ENCODE data around the gene PMIS2. TPM values are rescaled to one million over a fixed set of nuclear protein-coding genes. Genes with fewer than 3 reads are reported as not detected.
A peak's percentile ranks its signal among the peaks of the same experiment; 100 is the strongest.
"Not testable (repeated sequence)": the region's sequence is repeated elsewhere in the genome, so short reads cannot be mapped to it uniquely, and the experiment has no call there.

PMIS2 gene
- total RNA-seq, 1 experiment from 2014 or later: not detected

DNA sequence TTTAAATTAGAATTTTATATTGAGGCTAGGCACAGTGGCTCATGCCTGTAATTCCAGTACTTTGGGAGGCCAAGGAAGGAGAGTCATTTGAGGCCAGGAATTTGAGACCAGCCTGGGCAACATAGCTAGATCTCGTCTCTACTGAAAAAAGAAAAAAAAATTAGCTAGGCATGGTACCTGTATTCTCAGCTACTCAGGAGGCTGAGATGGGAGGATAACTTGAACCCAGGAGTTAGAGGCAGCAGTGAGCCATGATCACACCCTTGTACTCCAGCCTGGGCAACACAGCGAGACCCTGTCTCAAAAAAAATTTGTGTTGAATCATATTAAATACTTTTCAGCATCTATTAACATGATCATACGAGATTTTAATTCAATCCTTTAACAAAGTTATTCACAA, 4.9 kb downstream of the PMIS2 start:
- no peaks in the 10 kb centered on the region for H3K27me3 ChIP-seq (replicated peaks)
- H3K9me3 ChIP-seq (replicated peaks): no peaks in the 10 kb centered on the region
- no peak overlapping the region for H3K4me3 ChIP-seq
- no peaks in the 10 kb centered on the region for H3K4me1 ChIP-seq (replicated peaks)
- H3K36me3 ChIP-seq: no peaks in the 10 kb centered on the region
- no peak for DNase-seq (ENCODE audit: low read depth in 1 of 2, low spot score in 2 of 2)
- H3K27ac ChIP-seq: no peak overlapping the region

DNA sequence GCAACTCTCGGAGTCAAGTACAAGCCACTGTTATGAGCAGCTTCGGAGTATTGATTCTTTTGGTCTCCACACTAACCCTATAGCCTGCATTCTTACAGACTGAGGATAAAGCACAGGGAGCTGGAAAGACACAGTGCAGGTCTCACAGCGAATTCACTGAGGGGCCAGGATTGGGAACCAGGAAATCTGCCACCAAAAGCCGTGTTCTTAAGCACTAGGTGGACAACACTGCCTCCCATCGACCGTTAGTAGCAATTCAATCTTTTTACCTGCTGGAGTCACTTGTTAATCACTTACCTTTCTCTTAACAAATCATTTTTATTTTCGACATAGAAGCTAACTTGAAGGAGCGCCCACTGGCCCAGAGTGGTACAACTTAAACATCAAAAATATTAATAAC, 6.3 kb downstream of the PMIS2 start:
- Histone ChIP-seq H3K27me3 (replicated peaks) (no peaks in the 10 kb centered on the region), H3K4me3 (no peak overlapping the region), H3K9me3 (replicated peaks) (no peaks in the 10 kb centered on the region), H3K27ac (no peak overlapping the region), H3K4me1 (replicated peaks) (no peaks in the 10 kb centered on the region), H3K36me3 (no peaks in the 10 kb centered on the region)
- DNase-seq (ENCODE audit: low read depth in 1 of 2, low spot score in 2 of 2): no peak

DNA sequence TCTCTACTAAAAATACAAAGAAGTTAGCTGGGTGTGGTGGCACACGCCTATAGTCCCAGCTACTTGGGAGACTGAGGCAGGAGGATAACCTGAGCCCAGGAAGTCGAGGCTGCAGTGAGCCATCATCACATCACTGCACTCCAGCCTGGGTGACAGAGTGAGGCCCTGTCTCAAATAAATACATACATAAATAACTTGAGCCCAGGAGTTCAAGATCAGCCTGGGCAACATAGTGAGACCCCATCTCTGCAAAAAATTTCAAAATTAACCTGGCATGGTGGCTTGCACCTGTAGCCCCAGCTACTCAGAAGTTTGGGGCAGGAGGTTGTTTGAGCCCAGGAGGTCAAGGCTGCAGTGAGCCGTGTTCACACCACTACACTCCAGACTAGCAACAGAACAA, 9.1 kb downstream of the PMIS2 start:
- DNase-seq (ENCODE audit: low read depth in 1 of 2, low spot score in 2 of 2); H3K27ac ChIP-seq; H3K27me3 ChIP-seq (replicated peaks); H3K9me3 ChIP-seq (replicated peaks); H3K4me3 ChIP-seq; H3K4me1 ChIP-seq (replicated peaks); H3K36me3 ChIP-seq: not testable (repeated sequence)

DNA sequence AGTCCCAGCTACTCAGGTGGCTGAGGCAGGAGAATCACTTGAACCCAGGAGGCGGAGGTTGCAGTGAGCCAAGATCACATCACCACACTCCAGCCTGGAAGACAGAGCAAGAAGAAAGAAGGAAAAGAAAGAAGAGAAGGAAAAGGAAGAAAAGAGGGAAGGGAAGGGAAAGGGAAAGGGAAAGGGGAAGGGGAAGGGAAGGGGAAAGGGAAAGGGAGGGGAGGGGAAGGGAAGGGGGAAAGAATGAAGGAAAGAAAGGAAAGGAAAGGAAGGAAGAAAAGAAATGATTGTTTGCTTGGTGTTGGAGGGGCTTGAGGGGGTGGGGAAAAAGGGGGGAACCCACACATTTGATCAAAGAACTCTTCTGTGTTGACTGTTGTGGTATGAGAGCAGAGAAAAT, 10.0 kb downstream of the PMIS2 start:
- no peaks in the 10 kb centered on the region for H3K36me3 ChIP-seq
- no peaks in the 10 kb centered on the region; the same call in 1 of the 2 replicates for H3K27me3 ChIP-seq (replicated peaks)
- no peaks in the 10 kb centered on the region for H3K4me1 ChIP-seq (replicated peaks)
- no peak for DNase-seq (ENCODE audit: low read depth in 1 of 2, low spot score in 2 of 2)
- no peak overlapping the region for H3K27ac ChIP-seq
- H3K9me3 ChIP-seq (replicated peaks): no peaks in the 10 kb centered on the region
- H3K4me3 ChIP-seq: no peak overlapping the region

DNA sequence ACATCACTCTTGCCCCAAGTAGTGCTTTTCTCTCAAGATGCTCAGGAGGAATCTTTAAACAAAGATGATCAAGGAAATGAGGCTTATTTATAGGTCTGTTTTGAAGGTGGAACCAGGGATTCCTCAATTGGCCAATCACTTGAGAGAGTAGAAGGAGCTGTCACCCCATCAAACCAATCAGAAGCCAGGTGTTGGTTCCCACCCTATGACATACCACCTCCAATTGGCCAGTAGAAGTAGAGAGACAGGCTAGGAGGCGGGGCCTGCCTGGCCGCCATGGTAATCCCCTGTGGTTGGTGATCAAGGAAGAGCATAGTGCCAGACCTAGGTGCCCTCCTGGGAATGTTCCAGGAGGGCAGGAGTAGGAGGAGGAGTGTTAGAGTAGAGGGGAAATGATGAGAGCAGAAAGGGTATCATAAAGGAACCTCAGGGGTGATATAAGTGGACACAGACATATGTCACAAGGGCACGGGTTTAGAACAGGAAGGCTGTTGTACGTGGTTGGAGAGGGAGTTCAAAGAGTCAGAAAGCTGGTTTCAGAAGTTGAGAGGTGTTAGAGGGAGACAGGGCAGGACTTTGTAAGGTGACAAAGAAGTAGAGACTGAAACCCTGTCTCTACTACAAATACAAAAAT, 10.5 kb downstream of the PMIS2 start:
- DNase-seq (ENCODE audit: low read depth in 1 of 2, low spot score in 2 of 2): no peak
- no peaks in the 10 kb centered on the region for H3K4me1 ChIP-seq (replicated peaks)
- H3K27ac ChIP-seq: no peak overlapping the region
- no peaks in the 10 kb centered on the region for H3K9me3 ChIP-seq (replicated peaks)
- no peaks in the 10 kb centered on the region; the same call in 1 of the 2 replicates for H3K27me3 ChIP-seq (replicated peaks)
- H3K4me3 ChIP-seq: no peak overlapping the region
- no peaks in the 10 kb centered on the region for H3K36me3 ChIP-seq

DNA sequence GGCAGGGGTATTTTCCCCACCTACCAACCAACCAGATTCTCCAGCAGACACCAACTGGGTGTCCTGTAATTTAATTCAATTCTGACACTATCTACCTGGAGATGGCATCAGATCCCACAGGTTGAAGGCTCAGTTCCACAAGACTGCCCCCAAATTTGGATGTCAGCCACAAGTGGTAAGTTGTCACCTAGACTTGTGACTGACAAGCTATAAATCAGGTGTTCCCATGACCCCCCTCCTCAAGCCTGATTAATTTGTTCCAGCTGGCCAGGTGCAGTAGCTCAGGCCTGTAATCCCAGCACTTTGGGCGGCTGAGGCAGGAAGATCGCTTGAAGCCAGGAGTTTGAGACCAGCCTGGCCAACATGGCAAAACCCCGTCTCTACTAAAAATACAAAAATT, 16.0 kb downstream of the PMIS2 start:
- H3K36me3 ChIP-seq: no peaks in the 10 kb centered on the region
- no peaks in the 10 kb centered on the region; the same call in 1 of the 2 replicates for H3K27me3 ChIP-seq (replicated peaks)
- no peak overlapping the region for H3K27ac ChIP-seq
- no peak for DNase-seq (ENCODE audit: low read depth in 1 of 2, low spot score in 2 of 2)
- no peaks in the 10 kb centered on the region for H3K4me1 ChIP-seq (replicated peaks)
- H3K9me3 ChIP-seq (replicated peaks): no peaks in the 10 kb centered on the region
- H3K4me3 ChIP-seq: no peak overlapping the region

DNA sequence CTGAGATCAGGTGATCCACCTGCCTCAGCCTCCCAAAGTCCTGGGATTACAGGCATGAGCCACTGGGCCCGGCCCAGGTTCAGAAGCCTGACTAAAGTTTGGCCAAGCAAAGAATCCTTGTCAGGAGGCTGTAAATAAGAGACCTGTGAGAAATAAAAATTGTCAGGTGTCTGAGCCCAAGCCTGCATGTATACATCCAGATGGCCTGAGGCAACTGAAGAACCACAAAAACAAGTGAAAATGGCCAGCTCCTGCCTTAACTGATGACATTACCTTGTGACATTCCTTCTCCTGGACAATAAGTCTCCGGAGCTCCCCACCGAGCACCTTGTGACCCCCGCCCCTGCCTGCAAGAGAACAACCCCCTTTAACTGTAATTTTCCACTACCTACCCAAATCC, 18.5 kb downstream of the PMIS2 start:
- not testable (repeated sequence) for H3K27ac ChIP-seq; H3K4me3 ChIP-seq; H3K9me3 ChIP-seq (replicated peaks); H3K27me3 ChIP-seq (replicated peaks); H3K4me1 ChIP-seq (replicated peaks); DNase-seq (ENCODE audit: low read depth in 1 of 2, low spot score in 2 of 2); H3K36me3 ChIP-seq

DNA sequence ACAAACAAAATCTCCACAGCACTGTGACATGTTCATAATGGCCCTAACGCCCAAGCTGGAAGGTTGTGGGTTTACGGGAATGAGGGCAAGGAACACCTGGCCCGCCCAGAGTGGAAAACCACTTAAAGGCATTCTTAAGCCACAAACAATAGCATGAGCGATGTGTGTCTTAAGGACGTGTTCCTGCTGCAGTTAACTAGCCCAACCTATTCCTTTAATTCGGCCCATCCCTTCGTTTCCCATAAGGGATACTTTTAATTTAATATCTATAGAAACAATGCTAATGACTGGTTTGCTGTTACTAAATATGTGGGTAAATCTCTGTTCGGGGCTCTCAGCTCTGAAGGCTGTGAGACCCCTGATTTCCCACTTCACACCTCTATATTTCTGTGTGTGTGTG, 21.2 kb downstream of the PMIS2 start:
- not testable (repeated sequence) for H3K27me3 ChIP-seq (replicated peaks); DNase-seq (ENCODE audit: low read depth in 1 of 2, low spot score in 2 of 2); H3K9me3 ChIP-seq (replicated peaks); H3K4me1 ChIP-seq (replicated peaks); H3K27ac ChIP-seq; H3K36me3 ChIP-seq; H3K4me3 ChIP-seq

DNA sequence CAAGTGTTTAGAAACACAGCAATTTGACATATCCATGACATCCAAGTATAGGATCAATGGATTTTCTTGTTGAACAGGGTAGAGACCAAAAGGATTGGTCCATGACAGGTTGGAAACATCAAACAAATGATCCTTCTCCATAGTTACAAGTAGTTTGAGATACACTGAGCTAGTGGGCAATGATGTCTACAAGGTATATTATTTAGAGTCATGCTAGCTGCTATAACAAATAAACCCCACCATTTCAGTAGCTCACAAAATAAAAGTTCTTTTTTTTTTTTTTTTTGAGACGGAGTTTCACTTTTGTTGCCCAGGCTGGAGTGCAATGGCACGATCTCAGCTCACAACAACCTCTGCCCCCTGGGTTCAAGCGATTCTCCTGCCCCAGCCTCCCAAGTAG, 21.7 kb downstream of the PMIS2 start:
- H3K4me3 ChIP-seq: no peak overlapping the region
- DNase-seq (ENCODE audit: low read depth in 1 of 2, low spot score in 2 of 2): no peak

DNA sequence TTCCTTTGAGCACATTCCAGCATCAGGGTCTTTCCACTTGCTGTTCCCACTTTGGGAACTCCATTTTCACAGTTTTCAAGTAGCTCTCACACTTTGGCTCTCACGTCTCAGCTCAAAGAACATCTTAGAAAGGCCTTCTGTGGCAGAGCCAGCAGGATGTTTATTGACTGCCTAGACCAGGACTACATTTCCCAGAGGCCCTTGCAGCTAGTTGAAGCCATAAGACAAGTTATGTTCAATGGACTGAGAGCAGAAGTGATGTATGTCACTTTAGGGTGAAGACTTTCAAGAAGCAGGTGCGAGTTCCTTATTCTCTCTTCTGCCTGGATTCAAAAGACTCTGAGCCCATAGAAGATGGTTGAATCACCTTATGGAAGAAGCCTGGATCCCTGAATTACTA, 22.3 kb downstream of the PMIS2 start:
- DNase-seq (ENCODE audit: low read depth in 1 of 2, low spot score in 2 of 2): no peak
- peaks cover 7% of the 10 kb centered on the region; the same call in 1 of the 2 replicates for H3K9me3 ChIP-seq (replicated peaks)
- no peak overlapping the region for H3K4me3 ChIP-seq
- H3K27ac ChIP-seq: no peak overlapping the region
- H3K36me3 ChIP-seq: no peaks in the 10 kb centered on the region; the same call in 1 of the 2 replicates
- H3K4me1 ChIP-seq (replicated peaks): peaks cover 10% of the 10 kb centered on the region
- H3K27me3 ChIP-seq (replicated peaks): no peaks in the 10 kb centered on the region

More for the DNA sequence above, 21.7 kb downstream of the PMIS2 start:
- Histone ChIP-seq H3K4me1 (replicated peaks) (peaks cover 5% of the 10 kb centered on the region; the same call in 1 of the 2 replicates), H3K27me3 (replicated peaks) (no peaks in the 10 kb centered on the region), H3K9me3 (replicated peaks) (peaks cover 7% of the 10 kb centered on the region; the same call in 1 of the 2 replicates), H3K36me3 (no peaks in the 10 kb centered on the region), H3K27ac (no peak overlapping the region)

DNA sequence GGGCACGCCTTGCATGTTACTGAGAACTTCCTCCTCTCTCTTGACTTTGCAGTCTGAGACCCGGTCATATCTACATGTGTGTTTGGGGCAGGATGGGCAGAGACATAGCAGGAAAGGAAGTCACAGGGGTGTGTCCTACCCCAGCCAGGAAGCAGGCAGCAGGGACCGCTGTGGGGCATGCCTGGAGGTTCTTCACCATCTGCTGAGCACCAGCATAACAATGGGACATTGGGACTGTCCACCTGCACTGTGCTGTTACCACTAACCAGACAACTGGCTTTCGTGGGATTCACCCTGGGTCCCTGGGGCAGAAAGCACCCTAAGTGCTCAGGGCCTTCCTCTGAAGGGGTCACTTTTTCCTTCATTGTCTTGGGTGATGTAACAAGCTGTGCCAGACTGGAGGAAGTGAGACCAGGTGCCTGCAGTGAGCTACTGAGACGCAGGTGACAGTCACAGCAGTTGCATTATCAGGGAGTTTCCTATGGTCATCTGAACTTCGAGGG, 23.9 kb downstream of the PMIS2 start:
- Histone ChIP-seq H3K4me3 (no peak overlapping the region), H3K27ac (no peak overlapping the region), H3K36me3 (peaks cover 6% of the 10 kb centered on the region; the same call in 1 of the 2 replicates), H3K9me3 (replicated peaks) (peaks cover 7% of the 10 kb centered on the region; the same call in 1 of the 2 replicates), H3K4me1 (replicated peaks) (peaks cover 10% of the 10 kb centered on the region), H3K27me3 (replicated peaks) (no peaks in the 10 kb centered on the region)
- no peak for DNase-seq (ENCODE audit: low read depth in 1 of 2, low spot score in 2 of 2)

DNA sequence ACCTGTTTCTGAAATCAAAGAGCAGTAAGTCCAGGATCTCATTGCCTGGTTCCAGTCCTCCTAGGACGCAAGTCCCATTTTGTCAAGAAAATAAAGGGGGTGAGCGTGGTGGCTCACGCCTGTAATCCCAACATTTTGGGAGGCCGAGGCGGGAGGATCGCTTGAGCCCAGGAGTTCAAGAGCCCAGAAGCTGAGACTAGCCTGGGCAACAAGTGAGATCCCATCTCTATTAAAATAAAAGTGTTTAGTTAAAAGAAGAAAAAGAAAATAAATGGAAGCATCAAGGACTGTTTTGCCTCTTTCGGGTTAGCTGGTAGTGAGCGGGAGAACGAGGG, 26.2 kb downstream of the PMIS2 start:
- Histone ChIP-seq H3K4me1 (replicated peaks) (peaks cover 10% of the 10 kb centered on the region), H3K27me3 (replicated peaks) (no peaks in the 10 kb centered on the region), H3K36me3 (peaks cover 9% of the 10 kb centered on the region; the same call in 1 of the 2 replicates), H3K4me3 (peak overlapping the region; percentile 60), H3K27ac (no peak overlapping the region), H3K9me3 (replicated peaks) (peaks cover 7% of the 10 kb centered on the region; the same call in 1 of the 2 replicates)
- no peak for DNase-seq (ENCODE audit: low read depth in 1 of 2, low spot score in 2 of 2)

DNA sequence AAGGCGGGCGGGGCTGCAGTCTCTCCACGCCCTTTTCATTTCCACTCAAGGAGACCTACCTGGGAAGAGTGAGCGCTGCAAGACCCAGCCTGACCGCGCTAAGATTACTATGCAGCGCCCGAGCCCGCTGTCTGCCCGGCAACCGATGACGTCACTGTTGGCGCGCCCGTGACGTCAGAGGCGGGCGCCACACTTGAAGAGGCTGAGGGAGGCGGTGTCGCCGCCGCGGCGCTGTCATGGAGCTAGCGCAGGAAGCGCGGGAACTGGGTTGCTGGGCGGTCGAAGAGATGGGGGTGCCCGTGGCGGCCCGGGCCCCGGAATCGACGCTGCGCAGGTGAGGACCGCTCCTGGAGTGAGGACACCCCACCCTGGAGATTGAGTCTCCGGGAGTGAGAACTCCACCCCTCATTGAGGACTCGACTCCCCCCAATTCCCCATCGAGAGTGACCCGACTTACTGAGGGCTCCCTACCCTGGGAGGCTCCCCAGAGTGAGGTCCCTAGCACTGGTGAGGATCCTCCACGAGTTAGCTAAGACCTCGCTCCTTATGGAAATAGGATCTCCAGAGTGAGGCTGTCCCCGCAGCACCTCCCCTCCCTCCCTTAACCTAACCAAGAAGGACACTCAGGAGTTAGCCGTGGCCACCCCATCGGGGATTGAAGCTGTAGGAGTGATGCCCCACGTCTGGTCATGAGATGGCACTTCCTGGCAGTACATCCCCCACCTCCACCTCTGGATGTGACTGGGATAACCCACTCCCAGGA, 26.8 kb downstream of the PMIS2 start, which contains the start of gene HAUS5:
HAUS5 (plus strand) TSS at position 177 of the 763 bp plus-strand sequence; CDS start at position 237, 60 bp downstream.
- peaks cover 10% of the 10 kb centered on the region for H3K4me1 ChIP-seq (replicated peaks)
- peak; percentile 91 to 92 for DNase-seq (ENCODE audit: low read depth in 1 of 2, low spot score in 2 of 2)
- no peaks in the 10 kb centered on the region for H3K27me3 ChIP-seq (replicated peaks)
- peak within 1 kb of the TSS; percentile 74 for H3K27ac ChIP-seq
- peak within 1 kb of the TSS; percentile 60 for H3K4me3 ChIP-seq
- H3K9me3 ChIP-seq (replicated peaks): peaks cover 5% of the 10 kb centered on the region; the same call in 1 of the 2 replicates
- H3K36me3 ChIP-seq: peaks cover 9% of the 10 kb centered on the region; the same call in 1 of the 2 replicates

DNA sequence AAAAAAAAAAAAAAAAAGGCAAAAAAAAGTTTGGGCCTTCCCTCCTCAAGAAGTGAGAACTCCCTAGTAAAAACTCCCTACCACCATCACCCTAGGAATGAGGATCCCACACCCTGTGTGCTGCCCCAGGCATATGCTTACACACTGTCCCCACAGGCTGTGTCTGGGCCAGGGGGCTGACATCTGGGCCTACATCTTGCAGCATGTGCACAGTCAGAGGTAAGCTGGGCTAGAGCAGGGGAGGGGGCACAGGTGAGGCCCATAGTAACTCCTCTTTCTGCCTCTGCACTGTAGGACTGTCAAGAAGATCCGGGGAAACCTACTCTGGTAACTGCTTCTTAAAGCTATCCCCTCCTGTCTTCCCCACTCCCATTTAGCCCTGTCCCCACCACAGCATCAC, 27.6 kb downstream of the PMIS2 start:
- Histone ChIP-seq H3K4me1 (replicated peaks) (peaks cover 10% of the 10 kb centered on the region), H3K4me3 (no peak overlapping the region), H3K36me3 (peaks cover 10% of the 10 kb centered on the region; the same call in 1 of the 2 replicates), H3K27me3 (replicated peaks) (no peaks in the 10 kb centered on the region), H3K9me3 (replicated peaks) (peaks cover under 1% of the 10 kb centered on the region; the same call in 1 of the 2 replicates), H3K27ac (no peak overlapping the region)
- DNase-seq (ENCODE audit: low read depth in 1 of 2, low spot score in 2 of 2): no peak
